ENCODE measurements around the gene AKNA.

AKNA gene

DNA sequence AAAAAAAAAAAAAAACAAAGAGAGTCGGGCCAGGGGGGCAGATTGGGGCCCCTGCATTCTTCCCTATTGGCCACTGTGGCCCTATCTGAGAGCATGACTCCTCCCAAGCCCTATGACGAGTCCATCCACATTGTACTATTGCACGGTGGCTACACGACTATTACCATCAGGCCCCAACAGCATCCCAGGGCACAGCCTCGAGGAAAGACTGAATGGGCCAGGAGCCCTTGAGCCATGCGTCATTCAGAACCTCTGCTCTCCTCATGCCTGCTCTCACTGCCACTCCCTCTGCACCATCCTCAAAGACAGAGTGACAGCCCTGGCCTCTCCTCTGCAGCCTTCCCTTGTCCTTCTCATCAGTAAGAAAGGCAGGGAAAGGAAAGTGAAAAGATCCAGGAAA, 85.1 kb downstream of the AKNA start:
- no peak for DNase-seq (ENCODE audit: low read depth)
- H3K4me3 ChIP-seq (ENCODE audit: low read length): no peak overlapping the region
- TF ChIP-seq, protein P1, sequence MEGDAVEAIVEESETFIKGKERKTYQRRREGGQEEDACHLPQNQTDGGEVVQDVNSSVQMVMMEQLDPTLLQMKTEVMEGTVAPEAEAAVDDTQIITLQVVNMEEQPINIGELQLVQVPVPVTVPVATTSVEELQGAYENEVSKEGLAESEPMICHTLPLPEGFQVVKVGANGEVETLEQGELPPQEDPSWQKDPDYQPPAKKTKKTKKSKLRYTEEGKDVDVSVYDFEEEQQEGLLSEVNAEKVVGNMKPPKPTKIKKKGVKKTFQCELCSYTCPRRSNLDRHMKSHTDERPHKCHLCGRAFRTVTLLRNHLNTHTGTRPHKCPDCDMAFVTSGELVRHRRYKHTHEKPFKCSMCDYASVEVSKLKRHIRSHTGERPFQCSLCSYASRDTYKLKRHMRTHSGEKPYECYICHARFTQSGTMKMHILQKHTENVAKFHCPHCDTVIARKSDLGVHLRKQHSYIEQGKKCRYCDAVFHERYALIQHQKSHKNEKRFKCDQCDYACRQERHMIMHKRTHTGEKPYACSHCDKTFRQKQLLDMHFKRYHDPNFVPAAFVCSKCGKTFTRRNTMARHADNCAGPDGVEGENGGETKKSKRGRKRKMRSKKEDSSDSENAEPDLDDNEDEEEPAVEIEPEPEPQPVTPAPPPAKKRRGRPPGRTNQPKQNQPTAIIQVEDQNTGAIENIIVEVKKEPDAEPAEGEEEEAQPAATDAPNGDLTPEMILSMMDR (conservative IDR thresholded peaks at IDR 0.05; ENCODE audit: low read depth, low read length): no peak

DNA sequence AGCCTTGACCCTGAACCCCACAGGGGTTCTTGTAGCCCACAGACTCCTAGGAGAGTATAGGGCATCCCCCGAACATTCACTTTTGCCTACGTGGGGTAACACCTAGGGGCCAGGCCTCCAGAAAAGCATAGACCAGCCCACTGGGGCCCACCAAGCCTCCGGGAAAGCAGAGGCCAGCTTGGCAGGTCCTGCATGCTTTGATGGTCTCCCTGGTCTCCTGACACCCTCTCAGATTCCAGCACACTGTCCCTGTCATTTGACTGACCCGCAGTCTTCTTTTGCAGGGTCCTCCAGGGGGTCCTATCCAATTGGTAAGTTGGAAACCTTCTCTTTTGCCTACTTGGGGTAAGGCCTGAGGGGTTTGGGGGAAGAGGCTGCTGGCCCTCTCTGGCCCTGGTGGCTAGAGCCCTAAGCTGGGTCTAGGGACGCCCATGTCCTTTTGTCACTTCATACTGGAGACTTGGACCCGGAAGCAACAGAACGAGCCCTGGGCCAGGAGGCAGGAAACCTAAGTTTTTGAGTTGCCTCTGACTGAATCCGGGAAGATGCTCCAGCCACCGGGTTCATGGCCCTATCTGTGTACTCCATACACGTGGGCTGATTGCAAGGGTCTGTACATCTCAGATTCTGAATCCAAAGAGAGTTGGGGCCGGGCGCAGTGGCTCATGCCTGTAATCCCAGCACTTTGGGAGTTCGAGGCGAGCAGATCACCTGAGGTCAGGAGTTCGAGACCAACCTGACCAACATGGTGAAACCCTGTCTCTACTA, 85.8 kb downstream of the AKNA start:
- TF ChIP-seq, protein P1 (conservative IDR thresholded peaks at IDR 0.05; ENCODE audit: low read depth, low read length): no peak
- H3K4me3 ChIP-seq (ENCODE audit: low read length): no peak overlapping the region
- DNase-seq (ENCODE audit: low read depth): no peak

DNA sequence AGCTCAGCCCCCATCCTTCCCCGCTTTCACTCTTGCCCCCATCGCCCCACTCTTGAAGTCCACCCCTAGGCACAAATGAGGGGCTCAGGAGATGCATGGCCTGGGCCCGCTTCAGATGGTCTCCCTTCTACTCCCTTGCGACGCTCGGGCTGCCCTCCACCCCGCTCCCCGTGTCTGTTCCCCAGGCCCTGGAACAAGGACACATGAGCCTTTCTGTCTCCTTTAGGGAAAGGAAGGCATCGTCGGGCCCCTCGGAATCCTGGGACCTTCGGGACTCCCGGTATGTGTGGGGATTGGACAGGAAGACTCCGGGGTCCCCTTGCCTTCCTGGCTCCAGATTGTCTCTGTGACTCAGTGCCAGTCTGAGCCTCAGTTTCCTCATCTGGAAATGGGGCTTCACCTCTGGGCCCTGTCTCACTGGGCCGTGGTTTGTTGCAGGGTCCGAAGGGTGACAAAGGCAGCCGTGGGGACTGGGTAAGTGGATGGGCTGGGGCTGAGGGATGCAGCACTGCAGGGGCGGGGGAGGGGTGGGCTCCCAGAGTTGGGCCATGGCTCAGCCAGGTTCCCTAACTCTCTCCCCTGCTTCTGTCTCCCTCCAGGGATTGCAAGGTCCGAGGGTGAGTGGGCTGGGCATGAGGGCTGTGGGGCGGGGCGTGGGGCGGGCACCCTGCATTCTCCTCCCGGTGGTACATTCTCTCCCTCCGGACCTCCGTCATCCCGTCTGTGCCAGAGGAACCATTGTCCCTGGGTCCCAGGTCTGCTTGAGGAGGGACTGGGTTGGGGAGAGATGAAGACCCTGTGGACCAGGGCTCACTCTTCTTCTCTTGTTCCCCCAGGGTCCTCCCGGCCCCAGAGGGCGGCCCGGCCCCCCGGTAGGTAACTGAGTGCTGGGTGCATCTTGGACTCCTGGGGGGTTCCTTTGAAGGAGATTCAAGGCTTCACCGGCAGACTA, 86.7 kb downstream of the AKNA start:
- TF ChIP-seq, protein P1 (conservative IDR thresholded peaks at IDR 0.05; ENCODE audit: low read depth, low read length): no peak
- no peak overlapping the region for H3K4me3 ChIP-seq (ENCODE audit: low read length)
- no peak for DNase-seq (ENCODE audit: low read depth)

DNA sequence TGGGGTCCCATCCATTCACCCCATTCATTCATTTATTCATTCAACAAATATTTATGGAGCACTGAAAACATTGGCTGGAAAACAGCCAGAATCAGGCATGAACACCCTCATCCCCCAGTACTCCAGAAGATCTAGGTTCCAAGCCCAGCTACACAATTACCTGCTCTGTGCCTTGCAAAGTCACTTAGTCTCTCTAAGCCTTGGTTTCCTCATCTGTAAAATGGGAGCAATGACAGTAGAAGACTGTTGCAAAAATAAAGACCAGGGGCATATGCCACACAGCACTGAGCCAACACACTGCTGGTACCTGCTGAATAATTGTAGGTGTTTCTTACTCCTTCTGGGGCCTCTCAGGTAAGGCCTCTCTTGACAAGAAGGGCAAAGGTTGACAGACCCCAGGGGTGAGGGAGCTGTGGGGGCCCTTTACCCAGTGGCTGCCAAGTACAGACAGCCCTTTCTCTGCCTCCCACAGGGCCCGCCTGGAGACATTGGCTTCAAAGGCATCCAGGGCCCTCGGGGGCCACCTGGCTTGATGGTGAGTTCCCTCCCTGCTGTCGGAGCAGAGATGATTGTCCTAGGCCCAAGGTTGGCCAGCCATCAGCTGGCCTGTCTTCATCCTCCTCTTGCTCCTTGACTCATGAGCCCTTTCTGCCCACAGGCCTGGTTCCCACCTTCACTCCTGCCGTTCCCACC, 87.5 kb downstream of the AKNA start:
- H3K4me3 ChIP-seq (ENCODE audit: low read length): no peak overlapping the region
- no peak for DNase-seq (ENCODE audit: low read depth)
- TF ChIP-seq, protein P1 (conservative IDR thresholded peaks at IDR 0.05; ENCODE audit: low read depth, low read length): no peak

DNA sequence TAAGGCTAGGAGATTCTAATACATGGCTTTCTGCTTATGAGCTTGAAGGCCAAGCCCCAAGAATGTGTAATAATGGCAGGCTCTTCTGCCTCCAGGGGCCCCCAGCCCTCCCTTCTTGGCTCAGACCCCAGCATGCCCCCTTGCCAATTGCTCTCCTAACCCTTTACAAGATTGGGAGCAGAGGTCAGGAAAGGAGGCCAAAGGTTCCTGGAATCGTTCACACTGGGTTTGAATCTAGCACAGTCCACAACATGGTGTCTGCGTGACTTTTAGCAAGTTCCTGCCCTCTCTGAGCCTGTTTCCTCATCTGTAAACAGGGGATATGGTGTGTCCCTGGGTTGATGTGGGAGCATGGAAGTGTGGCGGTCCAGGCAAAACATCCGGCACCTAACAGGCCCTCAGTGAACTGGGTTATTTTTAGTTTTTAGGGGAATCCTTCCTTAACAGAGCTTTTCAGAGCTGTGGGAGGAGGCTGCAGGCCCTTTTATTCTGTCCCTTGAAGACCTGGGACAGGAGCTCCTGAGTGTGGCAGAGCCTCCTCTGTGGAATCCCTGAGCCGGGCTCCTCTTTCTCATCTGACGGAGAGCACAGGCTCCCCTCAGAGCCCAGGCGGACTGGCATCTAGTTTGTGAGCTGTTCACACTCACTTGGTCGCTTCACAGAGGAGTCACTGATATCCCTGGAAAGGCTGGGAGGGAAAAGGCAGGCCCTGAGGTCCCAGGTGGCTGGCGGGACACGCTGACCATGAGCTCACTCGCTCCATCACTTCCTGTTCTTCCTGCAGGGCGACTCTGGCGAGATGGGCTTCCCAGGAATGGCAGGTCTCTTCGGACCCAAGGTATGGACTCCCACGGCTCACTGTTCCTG, 88.3 kb downstream of the AKNA start:
- DNase-seq (ENCODE audit: low read depth): no peak
- no peak overlapping the region for H3K4me3 ChIP-seq (ENCODE audit: low read length)
- TF ChIP-seq, protein P1 (conservative IDR thresholded peaks at IDR 0.05; ENCODE audit: low read depth, low read length): no peak

DNA sequence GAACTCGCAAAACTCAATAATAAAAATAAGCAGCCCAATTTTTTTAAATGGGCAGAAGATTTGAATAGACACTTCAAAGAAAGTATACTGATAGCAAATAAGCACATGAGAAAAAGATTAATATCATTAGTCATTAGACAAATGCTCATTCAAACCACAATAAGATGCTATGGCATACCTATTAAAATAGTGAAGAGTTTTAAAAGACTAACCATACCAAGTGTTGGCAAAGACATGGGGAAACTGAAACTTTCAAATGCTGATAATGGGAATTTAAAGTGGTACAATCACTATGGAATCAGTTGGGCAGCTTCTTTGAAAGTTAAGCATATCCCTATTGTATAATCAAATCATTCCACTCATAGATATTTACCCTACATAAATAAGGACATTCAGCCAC, 91.4 kb downstream of the AKNA start:
- TF ChIP-seq, protein P1 (conservative IDR thresholded peaks at IDR 0.05; ENCODE audit: low read depth, low read length): no peak
- no peak for DNase-seq (ENCODE audit: low read depth)
- H3K4me3 ChIP-seq (ENCODE audit: low read length): no peak overlapping the region
